Ovary (tissue), 10 donors: Measurements from ENCODE around the gene LPCAT3. TPM values are rescaled to one million over a fixed set of nuclear protein-coding genes. Genes with fewer than 3 reads are reported as not detected.
A peak's percentile ranks its signal among the peaks of the same experiment; 100 is the strongest.

Source experiments
- DNase-seq, 5 donors: peaks; one replicate each; pipeline ENCODE4 v3.0.0-alpha.2; 2019 to 2020
- H3K27ac ChIP-seq, 2 donors: fragments of 200-600 bp; one replicate each; pipeline versions ENCODE4 v1.5.1 to v1.8.0; 2019 to 2022
- H3K27me3 ChIP-seq: fragments of 200-600 bp; one replicate; pipeline ENCODE4 v1.8.0; 2022
- H3K36me3 ChIP-seq: fragments of 200-600 bp; sonication (generic); one replicate; pipeline ENCODE4 v1.5.1; 2019
- H3K4me1 ChIP-seq: one replicate; pipeline ENCODE4 v1.8.1; 2013; ENCODE audit warnings: mild to moderate bottlenecking, moderate library complexity; ENCODE audit not compliant: insufficient read depth
- H3K4me3 ChIP-seq: fragments of 200-600 bp; sonication (generic); one replicate; pipeline ENCODE4 v1.5.1; 2017
- H3K9me3 ChIP-seq, 2 donors: fragments of 200-600 bp in 1 of 2; sonication (generic) in 1 of 2; one replicate each; pipeline versions ENCODE4 v1.5.1 to v1.8.1; 2013 to 2019; ENCODE audit warnings: mild to moderate bottlenecking in 1 of 2, moderate library complexity in 1 of 2
- EP300 ChIP-seq: sonication (generic); formaldehyde crosslinking; IDR thresholded peaks from one replicate; pipeline ENCODE4 v1.6.1; 2017; ENCODE audit warnings: antibody characterized with exemption
- POLR2A ChIP-seq: fragments of 450-650 bp; IDR thresholded peaks from one replicate; pipeline ENCODE4 v1.6.1; 2017; ENCODE audit warnings: antibody characterized with exemption, mild to moderate bottlenecking, moderate library complexity
- WGBS, 3 donors: extraction: QIAGEN DNeasy Blood & Tissue Kit in 1 of 3; methylation state at CpG; one replicate each; pipeline versions ENCODE4 v1.1.5 to v1.1.7; 2013 to 2017; 5-methylcytosine and 5-hydroxymethylcytosine counted together
- intact Hi-C, 4 donors: fragments of 100-400 bp; cut with DNase I; formaldehyde crosslinking; loops; one replicate each; pipeline versions ENCODE4 v1.11.0 to v1.15.1; 2022 to 2023
- long read RNA-seq, 3 donors: library from polyadenylated mRNA in 2 of 3; unstranded in 2 of 3; transcript quantifications; one replicate each; pipeline ENCODE4 v2.0.0 and lab custom pipeline, GENCODE V29; 2021 to 2026
- polyA plus RNA-seq, 2 donors: library from polyadenylated mRNA; stranded (reverse); fragments of 200-250 nt in 1 of 2; fragments of 350-450 nt in 1 of 2; fragmentation: Illumina TruSeq in 1 of 2; extraction: RNeasy Lipid Tissue Mini Kit (QIAGEN cat#74804) in 1 of 2; gene quantifications; one replicate each; pipeline ENCODE4 v1.2.3, GENCODE V29; 2013 to 2014
- total RNA-seq, 7 donors: library from RNA; depleted of rRNA in 2 of 7; stranded (reverse); fragments of >200 nt in 2 of 7; fragmentation: NEBNext Ultra II Directional in 3 of 7; extraction: Animal tissue kit (Norgen Biotek cat#: 25700) in 3 of 7; gene quantifications; one replicate each; pipeline versions ENCODE4 v1.1.0 to v1.2.4, GENCODE V29; 2016 to 2023
- TF ChIP-seq, protein P1 (sequence below), 3 donors: fragments of 450-650 bp in 2 of 3; fragments of 200-600 bp in 1 of 3; IDR thresholded peaks; one replicate each; pipeline versions ENCODE4 v1.5.1 to v1.8.0; 2016 to 2022; ENCODE audit warnings: antibody characterized with exemption in 3 of 3, mild to moderate bottlenecking in 1 of 3
- donor health status: DM: no; HTN: no; CAD: no; lungs with moderate emphysema.
- donor health status: DM: no; HTN: no; CAD: no.
- donor health status: Bipolar disorder and iron deficiency.
- donor health status: DM: yes; HTN: yes; CAD: no.
- donor health status: DM: no; HTN: no; CAD: no.
- donor health status: DM: yes; HTN: yes; CAD: no.

Gene LPCAT3, protein sequence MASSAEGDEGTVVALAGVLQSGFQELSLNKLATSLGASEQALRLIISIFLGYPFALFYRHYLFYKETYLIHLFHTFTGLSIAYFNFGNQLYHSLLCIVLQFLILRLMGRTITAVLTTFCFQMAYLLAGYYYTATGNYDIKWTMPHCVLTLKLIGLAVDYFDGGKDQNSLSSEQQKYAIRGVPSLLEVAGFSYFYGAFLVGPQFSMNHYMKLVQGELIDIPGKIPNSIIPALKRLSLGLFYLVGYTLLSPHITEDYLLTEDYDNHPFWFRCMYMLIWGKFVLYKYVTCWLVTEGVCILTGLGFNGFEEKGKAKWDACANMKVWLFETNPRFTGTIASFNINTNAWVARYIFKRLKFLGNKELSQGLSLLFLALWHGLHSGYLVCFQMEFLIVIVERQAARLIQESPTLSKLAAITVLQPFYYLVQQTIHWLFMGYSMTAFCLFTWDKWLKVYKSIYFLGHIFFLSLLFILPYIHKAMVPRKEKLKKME
- total RNA-seq (10 to 100 TPM; 15.5 to 51.2 (median 39.5) TPM), polyA plus RNA-seq (10 to 100 TPM; 22.5 to 44.0 TPM)
- long read RNA-seq, donor 1, transcript LPCAT3-201 (13 exons, 2,268 nt): major isoform, 119 of 185 reads
- long read RNA-seq, donor 1, partial matches to known transcripts: 25 of 185 reads
- long read RNA-seq, donor 1, other reads (novel, unspliced or antisense): 38 of 185 reads
- long read RNA-seq, donor 2, transcript LPCAT3-201 (13 exons, 2,268 nt): major isoform, 14 of 19 reads
- long read RNA-seq, donor 2, partial matches to known transcripts: 0 of 19 reads
- long read RNA-seq, donor 2, other reads (novel, unspliced or antisense): 5 of 19 reads
- long read RNA-seq, donor 3, transcript LPCAT3-201 (13 exons, 2,268 nt): major isoform, 96 of 111 reads
- long read RNA-seq, donor 3, partial matches to known transcripts: 4 of 111 reads
- long read RNA-seq, donor 3, other reads (novel, unspliced or antisense): 11 of 111 reads

DNA sequence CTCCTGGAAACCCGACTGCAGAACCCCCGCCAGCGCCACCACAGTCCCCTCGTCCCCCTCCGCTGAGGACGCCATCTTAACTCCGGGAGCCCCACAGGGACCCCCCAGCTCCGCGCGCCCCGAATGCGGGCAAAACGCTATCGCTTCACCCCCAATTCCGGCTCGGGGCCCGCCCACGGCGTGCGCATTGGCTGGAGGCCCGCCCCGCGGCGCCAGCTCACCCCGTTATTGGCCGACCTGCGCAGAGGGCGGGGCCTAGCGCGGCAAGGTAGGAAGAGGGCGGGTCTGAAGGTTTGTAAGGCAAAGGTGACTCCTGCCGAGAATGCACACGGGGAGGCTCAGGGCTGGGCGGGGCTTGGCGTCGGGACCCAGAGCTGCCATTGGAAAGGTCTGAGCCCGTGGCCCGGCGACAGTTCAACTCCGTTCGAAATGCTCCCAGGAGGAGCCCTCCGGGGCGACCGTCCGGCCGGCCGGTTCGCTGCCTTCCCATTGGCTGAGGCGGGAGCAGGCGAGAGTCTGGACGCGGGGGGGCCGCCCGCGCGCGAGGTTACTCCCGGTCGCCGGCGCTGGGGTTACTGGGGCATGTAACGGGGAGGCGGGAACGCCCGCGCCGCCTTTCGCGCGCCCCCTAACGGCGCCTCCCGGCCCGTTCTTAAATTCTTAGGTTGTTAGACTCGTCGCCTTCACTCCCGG lies at the start of gene LPCAT3:
Gene LPCAT3, minus strand, starts transcription at position 127 of the 693 bp plus-strand sequence. Its CDS starts 52 bp downstream, at position 75.
- peak within 1 kb of the TSS; percentile 74 to 85 for H3K27ac ChIP-seq
- H3K4me3 ChIP-seq: peak within 1 kb of the TSS; percentile 81
- no peaks in the 10 kb centered on the region for H3K9me3 ChIP-seq
- H3K27me3 ChIP-seq: no peaks in the 10 kb centered on the region
- peak; percentile 97 to 99 (median 98) for DNase-seq
- H3K36me3 ChIP-seq: no peaks in the 10 kb centered on the region
- intact Hi-C loops: loop anchor here in 1 of 4 donors (5.0 kb wide), 1 partner anchor 94 kb away; no protein-coding TSS in a partner anchor
- peaks cover 2% of the 10 kb centered on the region for H3K4me1 ChIP-seq
- TF ChIP-seq POLR2A (peak; percentile 78), EP300 (peak; percentile 3)
- TF ChIP-seq, protein P1, sequence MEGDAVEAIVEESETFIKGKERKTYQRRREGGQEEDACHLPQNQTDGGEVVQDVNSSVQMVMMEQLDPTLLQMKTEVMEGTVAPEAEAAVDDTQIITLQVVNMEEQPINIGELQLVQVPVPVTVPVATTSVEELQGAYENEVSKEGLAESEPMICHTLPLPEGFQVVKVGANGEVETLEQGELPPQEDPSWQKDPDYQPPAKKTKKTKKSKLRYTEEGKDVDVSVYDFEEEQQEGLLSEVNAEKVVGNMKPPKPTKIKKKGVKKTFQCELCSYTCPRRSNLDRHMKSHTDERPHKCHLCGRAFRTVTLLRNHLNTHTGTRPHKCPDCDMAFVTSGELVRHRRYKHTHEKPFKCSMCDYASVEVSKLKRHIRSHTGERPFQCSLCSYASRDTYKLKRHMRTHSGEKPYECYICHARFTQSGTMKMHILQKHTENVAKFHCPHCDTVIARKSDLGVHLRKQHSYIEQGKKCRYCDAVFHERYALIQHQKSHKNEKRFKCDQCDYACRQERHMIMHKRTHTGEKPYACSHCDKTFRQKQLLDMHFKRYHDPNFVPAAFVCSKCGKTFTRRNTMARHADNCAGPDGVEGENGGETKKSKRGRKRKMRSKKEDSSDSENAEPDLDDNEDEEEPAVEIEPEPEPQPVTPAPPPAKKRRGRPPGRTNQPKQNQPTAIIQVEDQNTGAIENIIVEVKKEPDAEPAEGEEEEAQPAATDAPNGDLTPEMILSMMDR (IDR thresholded peaks at IDR 0.05): peak; percentile 82 to 90 (median 90)
- WGBS, 3 donors: 0% methylated on average over 67 to 77 of the region's 77 CpGs

DNA sequence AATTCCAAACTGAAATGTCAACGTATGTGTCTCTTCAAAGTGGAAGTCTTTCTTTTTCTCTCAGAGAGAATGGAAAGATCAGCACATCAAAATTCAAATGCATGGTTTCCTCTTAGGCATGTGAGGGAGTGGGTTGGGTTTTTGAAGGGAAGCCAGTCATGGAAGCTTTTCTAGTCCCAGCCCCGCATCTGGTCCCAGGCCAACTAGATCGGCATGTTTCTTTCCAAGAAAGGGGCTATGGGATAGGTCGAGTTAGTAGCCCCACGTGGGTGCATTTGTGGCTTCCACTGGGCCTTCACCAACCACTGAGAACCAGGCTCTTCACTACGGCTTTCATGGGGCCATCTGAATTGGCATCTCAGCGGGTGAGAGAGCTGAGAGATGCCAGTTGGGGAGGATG lies 48.8 kb upstream of the LPCAT3 start:
- Histone ChIP-seq H3K36me3 (no peaks in the 10 kb centered on the region), H3K27ac (peak overlapping the region in 1 of 2 donors; percentile 71), H3K4me3 (no peak overlapping the region), H3K4me1 (peaks cover 14% of the 10 kb centered on the region), H3K9me3 (no peaks in the 10 kb centered on the region), H3K27me3 (no peaks in the 10 kb centered on the region)
- intact Hi-C loops: no loop called here
- WGBS, 3 donors: 78 to 84% (median 81%) methylated on average over 7 of the region's 7 CpGs
- TF ChIP-seq POLR2A: no peak
- TF ChIP-seq EP300: no peak
- TF ChIP-seq, protein P1 (IDR thresholded peaks at IDR 0.05): no peak
- DNase-seq: no peak

DNA sequence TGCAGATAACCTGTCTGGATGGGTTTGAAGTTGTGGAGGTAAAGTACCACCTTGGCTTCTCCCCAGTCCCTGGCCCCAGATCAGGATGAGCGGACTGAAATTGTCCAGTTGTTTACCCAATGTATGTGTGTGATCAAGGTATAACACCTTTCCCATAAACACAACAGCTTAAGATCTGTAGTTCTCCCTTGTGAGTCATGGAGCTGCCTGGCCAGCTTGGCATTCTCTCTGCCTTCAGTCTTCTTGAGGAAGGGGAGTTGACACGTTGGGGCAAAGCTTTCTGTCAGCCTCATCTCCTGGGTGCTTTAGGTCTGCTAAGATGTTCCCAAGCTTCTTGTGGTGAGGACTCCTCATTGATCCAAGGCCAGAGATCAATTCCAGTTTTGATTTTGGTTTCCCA lies 48.3 kb upstream of the LPCAT3 start:
- H3K4me3 ChIP-seq: no peak overlapping the region
- H3K36me3 ChIP-seq: no peaks in the 10 kb centered on the region
- DNase-seq: no peak
- H3K27ac ChIP-seq: no peak overlapping the region
- TF ChIP-seq, protein P1 (IDR thresholded peaks at IDR 0.05): no peak
- no peak for TF ChIP-seq EP300
- no peak for TF ChIP-seq POLR2A
- WGBS, 3 donors: 79 to 88% (median 81%) methylated on average over 2 of the region's 2 CpGs
- H3K4me1 ChIP-seq: peaks cover 16% of the 10 kb centered on the region
- no peaks in the 10 kb centered on the region for H3K27me3 ChIP-seq
- H3K9me3 ChIP-seq: no peaks in the 10 kb centered on the region
- intact Hi-C loops: no loop called here
